DND-41 (cell line): Measurements from ENCODE around the gene NEUROG1.

Experiments
- ATAC-seq: fragments of 200-7000 bp; cut with Tn5 transposase; 3 replicates; pipeline ENCODE4 v1.9.1; 2021; ENCODE audit warnings: low read depth; ENCODE audit not compliant: insufficient read depth
- DNase-seq: peaks from one replicate; pipeline ENCODE4 v3.0.0-alpha.2; 2020
- H2AFZ ChIP-seq: 2 replicates; pipeline ENCODE4 v1.6.0; 2012; ENCODE audit warnings: low read depth, low read length
- H3K27ac ChIP-seq: 2 replicates; pipeline ENCODE4 v1.5.1; 2012; ENCODE audit warnings: low read length, inconsistent platforms
- H3K27me3 ChIP-seq: fragments of 200-600 bp; sonication (generic); 2 replicates; pipeline ENCODE4 v1.6.0; 2012; ENCODE audit warnings: low read length, mild to moderate bottlenecking, inconsistent platforms; ENCODE audit not compliant: insufficient read depth, poor library complexity
- H3K36me3 ChIP-seq: 2 replicates; pipeline ENCODE4 v1.5.1; 2012; ENCODE audit warnings: low read length, inconsistent platforms; ENCODE audit not compliant: insufficient read depth
- H3K4me1 ChIP-seq: 2 replicates; pipeline ENCODE4 v1.5.1; 2012; ENCODE audit warnings: mild to moderate bottlenecking, low read length; ENCODE audit not compliant: insufficient read depth
- H3K4me2 ChIP-seq: 2 replicates; pipeline ENCODE4 v1.6.0; 2012; ENCODE audit warnings: mild to moderate bottlenecking, moderate library complexity, low read length, inconsistent platforms; ENCODE audit not compliant: insufficient read depth
- H3K4me3 ChIP-seq, 2 experiments: fragments of 200-600 bp in 1 of 2; shearing (Covaris generic) in 1 of 2; 2 replicates each; pipeline ENCODE4 v1.5.1; 2012 to 2016; ENCODE audit warnings: inconsistent platforms in 2 of 2, low read length in 2 of 2, mild to moderate bottlenecking in 2 of 2, low read depth in 1 of 2, moderate library complexity in 1 of 2
- H3K79me2 ChIP-seq: 2 replicates; pipeline ENCODE4 v1.6.0; 2012; ENCODE audit warnings: low read length, inconsistent platforms; ENCODE audit not compliant: insufficient read depth
- H3K9ac ChIP-seq: 2 replicates; pipeline ENCODE4 v1.6.0; 2012; ENCODE audit warnings: low read depth, mild to moderate bottlenecking, inconsistent platforms, low read length, moderate library complexity
- H3K9me3 ChIP-seq: 2 replicates; pipeline ENCODE4 v1.5.1; 2012; ENCODE audit warnings: low read length, moderate library complexity, mild to moderate bottlenecking, inconsistent platforms; ENCODE audit not compliant: insufficient read depth, severe bottlenecking
- H4K20me1 ChIP-seq: 2 replicates; pipeline ENCODE4 v1.6.0; 2012; ENCODE audit warnings: low read length; ENCODE audit not compliant: insufficient read depth
- EZH2 ChIP-seq: IDR thresholded peaks from 3 replicates; pipeline ENCODE4 v1.6.1; 2012; ENCODE audit warnings: borderline replicate concordance, low read depth, mild to moderate bottlenecking, moderate library complexity, low read length, inconsistent platforms; ENCODE audit not compliant: severe bottlenecking
- TF ChIP-seq, protein P1 (sequence below): IDR thresholded peaks from 2 replicates; pipeline ENCODE4 v1.5.1; 2012; ENCODE audit warnings: borderline replicate concordance, low read length, moderate library complexity, mild to moderate bottlenecking; ENCODE audit not compliant: poor library complexity, severe bottlenecking; ENCODE audit errors: extremely low read depth

NEUROG1 gene

DNA sequence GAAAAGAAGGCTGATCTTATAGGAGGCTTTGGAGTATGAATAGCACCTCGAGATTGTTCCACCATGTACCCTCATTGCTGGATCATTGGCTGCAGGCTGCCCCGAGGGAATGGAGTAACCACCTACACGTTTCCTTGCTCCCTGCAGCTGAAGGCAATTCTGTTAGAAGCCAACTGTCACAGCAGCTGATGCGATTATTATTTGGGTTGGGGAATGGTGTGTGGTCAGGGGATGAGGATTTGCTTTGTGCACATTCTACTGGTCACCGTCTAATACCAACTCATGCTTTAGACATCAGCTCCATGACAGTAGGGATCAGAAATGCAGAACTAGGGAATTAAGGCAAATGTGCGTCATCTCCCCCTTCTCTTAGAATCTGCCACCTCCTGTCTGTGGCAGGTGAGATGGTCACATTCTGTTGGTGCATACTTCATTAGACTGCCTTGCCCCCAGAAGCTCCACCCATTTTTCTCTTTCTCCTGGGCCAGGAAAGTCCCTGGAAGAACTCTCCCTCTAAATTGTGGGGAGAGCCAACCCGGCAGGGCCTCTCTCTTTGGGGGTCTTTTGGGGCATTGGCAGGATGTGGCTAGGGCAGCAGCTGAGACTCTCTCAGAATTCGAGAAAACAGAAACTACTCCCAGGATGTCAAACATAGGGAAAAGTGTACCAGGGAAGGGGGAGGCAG, 32.8 kb downstream of the NEUROG1 start:
- H3K9ac ChIP-seq: no peak overlapping the region
- no peak overlapping the region for H3K4me2 ChIP-seq

DNA sequence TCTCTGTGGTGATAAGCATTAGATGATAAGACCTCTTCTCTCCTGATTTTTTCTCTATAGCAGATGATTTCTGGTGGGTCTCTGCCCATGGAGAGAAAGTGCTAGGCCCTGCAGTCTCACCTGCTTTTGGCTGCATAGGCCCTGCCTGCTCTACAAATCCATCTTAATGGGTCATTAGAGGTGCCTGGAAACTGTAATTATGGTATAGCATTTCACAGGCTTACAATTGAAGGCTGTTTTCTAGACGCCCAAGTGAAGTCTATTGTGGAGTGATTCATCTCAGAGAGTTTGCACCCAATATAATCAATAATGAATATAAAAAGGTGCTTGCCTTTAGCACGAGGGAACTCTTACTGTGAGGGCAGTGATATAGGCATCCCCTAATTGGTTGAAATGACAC, 33.8 kb downstream of the NEUROG1 start:
- no peaks in the 10 kb centered on the region for H4K20me1 ChIP-seq
- TF ChIP-seq, protein P1, sequence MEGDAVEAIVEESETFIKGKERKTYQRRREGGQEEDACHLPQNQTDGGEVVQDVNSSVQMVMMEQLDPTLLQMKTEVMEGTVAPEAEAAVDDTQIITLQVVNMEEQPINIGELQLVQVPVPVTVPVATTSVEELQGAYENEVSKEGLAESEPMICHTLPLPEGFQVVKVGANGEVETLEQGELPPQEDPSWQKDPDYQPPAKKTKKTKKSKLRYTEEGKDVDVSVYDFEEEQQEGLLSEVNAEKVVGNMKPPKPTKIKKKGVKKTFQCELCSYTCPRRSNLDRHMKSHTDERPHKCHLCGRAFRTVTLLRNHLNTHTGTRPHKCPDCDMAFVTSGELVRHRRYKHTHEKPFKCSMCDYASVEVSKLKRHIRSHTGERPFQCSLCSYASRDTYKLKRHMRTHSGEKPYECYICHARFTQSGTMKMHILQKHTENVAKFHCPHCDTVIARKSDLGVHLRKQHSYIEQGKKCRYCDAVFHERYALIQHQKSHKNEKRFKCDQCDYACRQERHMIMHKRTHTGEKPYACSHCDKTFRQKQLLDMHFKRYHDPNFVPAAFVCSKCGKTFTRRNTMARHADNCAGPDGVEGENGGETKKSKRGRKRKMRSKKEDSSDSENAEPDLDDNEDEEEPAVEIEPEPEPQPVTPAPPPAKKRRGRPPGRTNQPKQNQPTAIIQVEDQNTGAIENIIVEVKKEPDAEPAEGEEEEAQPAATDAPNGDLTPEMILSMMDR: no peak
- TF ChIP-seq EZH2: no peak
- no peaks in the 10 kb centered on the region for H3K79me2 ChIP-seq
- peaks cover 23% of the 10 kb centered on the region for H3K27me3 ChIP-seq
- no peak overlapping the region for H2AFZ ChIP-seq
- no peak overlapping the region for H3K4me3 ChIP-seq
- no peaks in the 10 kb centered on the region for H3K4me1 ChIP-seq
- no peak overlapping the region for H3K9ac ChIP-seq
- H3K36me3 ChIP-seq: no peaks in the 10 kb centered on the region
- H3K9me3 ChIP-seq: no peaks in the 10 kb centered on the region
- DNase-seq (no peak), ATAC-seq (no peak)
- H3K27ac ChIP-seq: no peak overlapping the region
- H3K4me2 ChIP-seq: no peak overlapping the region

More for the DNA sequence above, 32.8 kb downstream of the NEUROG1 start:
- TF ChIP-seq EZH2: no peak
- TF ChIP-seq, protein P1: no peak
- H3K27me3 ChIP-seq: peaks cover 18% of the 10 kb centered on the region
- H2AFZ ChIP-seq: no peak overlapping the region
- DNase-seq (no peak), ATAC-seq (no peak)
- H3K27ac ChIP-seq: no peak overlapping the region
- no peaks in the 10 kb centered on the region for H3K79me2 ChIP-seq
- H3K36me3 ChIP-seq: no peaks in the 10 kb centered on the region
- H3K4me3 ChIP-seq: no peak overlapping the region
- no peaks in the 10 kb centered on the region for H3K4me1 ChIP-seq
- no peaks in the 10 kb centered on the region for H3K9me3 ChIP-seq
- no peaks in the 10 kb centered on the region for H4K20me1 ChIP-seq

DNA sequence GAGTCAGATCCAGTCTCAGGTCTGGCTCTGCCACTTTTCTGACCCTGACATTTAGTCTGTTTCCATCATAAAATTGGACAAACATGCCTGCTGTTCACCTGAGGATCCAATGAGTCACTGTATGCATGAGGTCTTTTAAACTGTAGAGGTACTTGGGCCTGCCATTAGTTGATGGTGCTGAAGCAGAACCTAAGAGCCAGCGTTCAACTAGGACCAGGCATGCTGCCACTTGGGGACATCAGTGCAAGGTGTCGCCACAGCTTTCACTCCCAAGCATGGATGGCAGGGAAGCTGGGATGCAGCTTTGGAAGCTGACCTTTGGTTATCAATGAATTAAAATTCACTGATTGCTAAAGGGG, 37.1 kb downstream of the NEUROG1 start:
- DNase-seq: no peak
- H4K20me1 ChIP-seq: no peaks in the 10 kb centered on the region; the same call in 1 of the 2 replicates
- no peak overlapping the region for H3K4me3 ChIP-seq
- no peaks in the 10 kb centered on the region for H3K9me3 ChIP-seq
- peaks cover 28% of the 10 kb centered on the region for H3K27me3 ChIP-seq
- no peak for ATAC-seq
- H3K27ac ChIP-seq: no peak overlapping the region
- no peak overlapping the region for H2AFZ ChIP-seq
- H3K4me1 ChIP-seq: no peaks in the 10 kb centered on the region
- no peak overlapping the region for H3K4me2 ChIP-seq
- TF ChIP-seq, protein P1: no peak
- no peak for TF ChIP-seq EZH2
- no peaks in the 10 kb centered on the region for H3K36me3 ChIP-seq
- no peaks in the 10 kb centered on the region for H3K79me2 ChIP-seq
- H3K9ac ChIP-seq: no peak overlapping the region
